ENCODE data around the gene CHRM3.
A peak's percentile ranks its signal among the peaks of the same experiment; 100 is the strongest.
"Not testable (repeated sequence)": the region's sequence is repeated elsewhere in the genome, so short reads cannot be mapped to it uniquely, and the experiment has no call there.

Gene CHRM3

DNA sequence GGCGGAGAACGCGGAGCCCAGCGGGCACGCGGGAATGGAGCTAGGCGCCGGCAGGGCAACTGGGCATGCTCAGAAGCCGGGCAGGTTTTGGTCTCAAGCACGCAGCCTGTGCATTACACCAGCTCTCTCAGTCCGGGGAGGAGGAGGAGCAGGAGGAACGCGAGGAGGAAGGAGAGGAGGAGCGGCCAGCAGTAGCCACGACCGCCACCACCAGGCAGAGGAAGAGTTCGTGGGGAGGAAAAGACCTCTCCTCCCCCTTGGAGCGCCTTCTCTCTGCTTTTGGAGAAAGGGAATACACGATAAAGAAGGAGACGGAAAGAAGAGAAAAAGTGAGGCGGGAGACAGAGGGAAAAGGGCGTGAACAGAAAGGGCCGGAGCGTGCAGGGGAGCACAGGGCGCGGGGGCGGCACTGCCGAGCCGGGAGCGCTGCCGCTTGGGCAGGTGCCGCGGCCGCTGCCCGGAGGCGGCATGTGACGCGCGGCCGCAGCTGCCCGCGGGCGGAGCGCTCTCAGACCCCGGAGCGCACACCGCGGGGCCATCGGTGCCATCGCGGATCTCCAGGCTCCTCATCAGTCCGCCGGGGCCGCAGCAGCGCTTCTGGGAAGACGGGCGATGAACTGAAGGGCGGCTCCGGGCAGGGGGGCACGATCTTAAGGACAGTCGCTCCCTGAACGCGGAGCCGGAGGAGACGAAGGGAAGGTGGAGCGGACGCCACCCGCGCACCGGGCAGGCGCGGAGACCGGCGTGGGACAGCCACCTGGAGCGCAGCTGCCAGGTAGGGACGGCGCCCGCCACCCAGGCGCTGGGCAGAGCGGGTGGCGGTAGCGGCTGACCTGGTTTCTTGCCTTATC lies at the start of gene CHRM3:
Gene CHRM3, plus strand, starts transcription at position 116 of the 851 bp plus-strand sequence. CDS start 520,884 bp downstream, outside the sequence.
- peak; percentile 2 for DNase-seq

DNA sequence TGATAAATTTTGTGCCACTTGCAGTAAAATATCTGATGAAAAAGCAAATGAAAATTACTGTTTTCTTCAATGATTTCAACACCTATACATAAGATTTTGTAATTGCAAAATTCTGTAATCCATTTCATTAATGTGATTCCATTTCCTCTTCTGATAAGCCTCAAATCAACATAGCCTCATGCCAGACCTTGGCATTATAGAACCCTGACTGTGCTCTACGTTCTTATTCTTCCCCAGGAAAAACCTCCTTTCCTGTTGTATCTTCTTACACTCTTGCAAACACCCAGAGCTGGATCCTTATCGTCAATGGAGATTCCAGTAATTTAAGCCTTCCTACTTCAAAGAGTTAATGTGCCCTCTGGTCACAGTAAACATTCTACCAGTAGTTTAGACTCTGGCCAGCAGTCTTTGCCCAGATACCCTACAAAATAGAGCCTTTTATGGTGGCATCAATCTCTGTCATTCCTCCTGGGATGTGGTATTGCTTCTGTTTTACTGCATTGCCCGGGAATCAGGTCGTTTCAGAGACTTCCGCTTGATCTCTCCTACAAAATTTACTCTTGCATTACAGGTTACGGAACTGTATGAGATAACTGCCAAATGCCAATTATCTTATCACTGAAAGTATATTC lies 48.5 kb upstream of the CHRM3 start:
- no peak for DNase-seq

DNA sequence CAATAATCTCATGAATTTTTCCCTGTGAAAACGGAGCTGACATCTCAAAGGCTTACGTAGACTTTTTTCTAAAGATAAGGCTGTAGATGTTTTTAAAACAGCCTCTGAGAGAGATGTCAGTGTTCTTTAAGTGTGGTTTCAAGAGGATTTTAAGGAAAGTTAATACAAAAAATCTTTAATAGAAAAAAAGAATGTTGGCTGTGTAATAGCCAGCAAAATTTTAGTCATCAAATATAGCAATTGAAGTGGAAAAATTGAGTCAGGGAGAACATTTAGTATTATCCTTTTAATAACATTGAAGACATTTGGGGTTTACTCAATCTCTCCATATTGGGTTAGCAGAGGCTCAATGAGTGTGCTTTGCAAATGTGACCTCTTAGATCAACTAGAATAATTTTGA lies 38.6 kb upstream of the CHRM3 start:
- DNase-seq, result no peak

DNA sequence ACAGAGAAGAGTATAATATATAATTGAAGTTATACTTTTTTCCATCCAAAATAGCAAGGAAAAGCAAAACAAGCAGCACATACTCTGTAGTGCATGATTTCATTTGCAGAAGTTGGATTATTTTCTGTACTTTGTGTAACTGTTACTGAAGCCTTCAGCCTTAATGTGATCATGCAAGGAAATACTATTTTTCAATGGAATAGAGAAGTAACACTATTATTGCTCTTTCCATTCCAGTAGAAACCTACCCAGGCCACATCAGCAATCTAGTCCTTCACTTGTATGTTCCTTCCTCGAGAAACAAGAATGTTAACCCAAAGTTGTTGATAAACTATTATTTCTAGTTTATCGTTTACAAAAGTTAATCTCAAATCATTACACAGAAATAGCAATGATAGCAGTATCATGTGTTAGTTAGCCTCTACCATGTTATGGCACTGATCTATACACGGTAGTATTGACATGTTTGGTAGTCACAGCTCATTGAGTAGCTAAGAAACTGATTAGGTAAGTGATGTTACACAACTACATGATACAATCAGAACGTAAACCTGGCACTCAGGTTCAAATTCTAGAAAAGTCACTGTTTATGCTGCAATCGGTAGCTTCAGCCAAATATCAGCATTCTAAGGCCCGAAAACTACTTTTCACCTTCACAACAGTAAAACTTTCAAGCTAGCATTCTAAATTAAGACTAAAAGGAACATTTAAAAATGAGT lies 37.6 kb upstream of the CHRM3 start:
- DNase-seq, result no peak

DNA sequence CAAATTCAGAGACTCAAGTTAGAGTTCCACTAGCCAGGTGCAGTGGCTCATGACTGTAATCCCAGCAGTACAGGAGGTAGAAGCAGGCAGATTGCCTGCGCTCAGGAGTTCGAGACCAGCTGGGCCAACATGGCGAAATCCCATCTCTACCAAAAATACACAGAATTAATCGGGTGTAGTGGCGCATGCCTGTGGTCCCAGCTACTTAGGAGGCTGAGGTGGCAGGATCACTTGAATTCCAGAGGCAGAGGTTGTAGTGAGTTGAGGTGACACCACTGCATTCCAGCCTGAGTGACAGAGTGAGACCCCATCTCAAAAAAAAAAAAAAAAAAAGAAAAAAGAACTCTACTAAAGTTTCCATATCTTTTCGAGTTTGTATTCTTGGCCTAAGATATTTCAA lies 36.7 kb upstream of the CHRM3 start:
- no peak for DNase-seq

DNA sequence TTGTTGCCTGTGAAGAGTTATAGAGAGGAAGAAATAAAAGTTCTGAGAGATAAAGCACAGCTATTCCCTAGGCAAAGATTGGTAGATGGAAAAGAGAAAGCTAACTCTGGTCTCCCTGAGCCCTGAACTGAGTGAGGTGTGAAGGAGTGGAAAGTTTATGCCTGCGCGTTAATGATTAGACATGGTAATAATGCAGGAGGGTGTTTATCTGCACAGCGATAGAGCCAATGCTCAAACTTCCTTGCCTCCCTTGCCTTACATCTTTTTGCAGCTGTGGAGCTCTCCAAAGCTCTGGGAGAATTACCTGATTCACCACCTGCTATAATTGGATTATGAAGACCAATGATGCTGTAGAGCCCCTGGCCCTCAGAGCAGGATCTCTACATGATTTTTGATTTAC lies 32.8 kb upstream of the CHRM3 start:
- no peak for DNase-seq

DNA sequence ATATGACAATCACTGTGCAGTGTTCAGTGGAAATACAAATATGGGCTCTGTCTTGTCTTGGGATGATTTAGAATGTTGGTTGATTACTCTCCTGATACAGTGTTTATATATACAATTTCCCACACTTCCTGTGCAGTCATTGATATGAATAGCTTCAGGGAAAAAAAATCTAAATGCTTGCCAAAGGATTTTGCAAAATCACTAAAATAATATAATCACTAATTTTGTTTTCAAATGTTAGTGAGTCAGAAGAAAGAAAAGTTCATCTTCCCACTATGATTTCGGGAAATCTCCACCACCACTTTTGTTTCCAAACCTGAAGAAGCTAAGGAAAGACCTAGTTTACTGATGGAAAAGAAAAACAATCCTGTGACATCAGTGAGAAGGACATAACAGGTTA lies 32.1 kb upstream of the CHRM3 start:
- no peak for DNase-seq

DNA sequence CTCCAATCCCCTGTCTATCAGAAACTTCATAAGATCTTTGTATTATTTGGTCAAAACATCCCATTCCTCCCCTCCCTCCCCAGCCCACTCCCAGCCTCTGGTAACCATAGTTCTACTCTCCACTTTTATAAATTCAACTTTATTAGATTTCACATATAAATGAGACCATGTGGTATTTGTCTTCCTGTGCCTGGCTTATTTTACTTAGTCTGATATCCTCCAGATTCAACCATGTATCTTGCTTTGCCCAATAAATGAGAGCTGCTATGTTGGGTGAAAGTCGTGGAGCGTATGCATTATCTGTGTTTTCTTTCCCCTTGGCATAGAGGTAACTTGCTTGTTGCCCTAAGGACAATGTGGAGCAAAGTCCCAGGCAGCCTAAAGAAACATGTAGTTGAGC lies 28.5 kb upstream of the CHRM3 start:
- no peak for DNase-seq

DNA sequence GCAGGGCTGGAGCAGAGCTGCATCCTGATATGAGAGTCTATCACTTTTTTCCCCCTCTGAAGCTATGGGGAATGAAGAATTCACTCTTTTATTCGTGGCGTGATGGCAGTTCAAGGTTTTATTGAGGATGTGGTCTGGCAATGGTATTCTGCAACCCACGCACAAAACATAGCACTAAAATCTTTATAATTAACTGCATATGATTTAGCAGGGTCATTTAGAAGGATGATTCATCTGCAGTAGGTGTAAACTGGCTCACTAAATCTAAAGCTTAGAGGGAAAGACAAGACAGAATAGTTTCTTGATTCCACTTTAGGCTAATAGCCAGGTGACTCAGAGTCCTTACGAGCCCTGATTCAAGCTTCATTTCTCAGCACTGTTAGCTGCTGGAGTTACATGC lies 25.0 kb upstream of the CHRM3 start:
- no peak for DNase-seq

DNA sequence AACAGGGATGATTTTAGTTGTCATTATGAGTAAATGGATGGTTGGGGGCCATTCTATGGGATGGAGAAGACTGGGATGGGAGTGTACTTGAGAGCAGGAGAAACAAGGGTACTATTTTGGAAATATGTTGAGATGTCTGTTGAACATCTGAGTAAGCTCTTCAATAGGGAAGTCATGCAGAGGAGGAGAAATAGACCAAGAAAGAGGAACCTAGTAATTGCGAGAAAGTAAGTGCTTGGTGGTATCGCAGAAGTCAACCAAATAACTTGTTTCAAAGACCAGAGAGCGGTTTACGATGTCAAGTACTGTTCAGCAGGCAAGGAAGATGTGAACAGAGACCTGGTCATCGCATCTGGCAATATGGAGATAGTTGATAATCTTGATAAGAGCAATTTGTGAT lies 22.4 kb upstream of the CHRM3 start:
- DNase-seq, result no peak

DNA sequence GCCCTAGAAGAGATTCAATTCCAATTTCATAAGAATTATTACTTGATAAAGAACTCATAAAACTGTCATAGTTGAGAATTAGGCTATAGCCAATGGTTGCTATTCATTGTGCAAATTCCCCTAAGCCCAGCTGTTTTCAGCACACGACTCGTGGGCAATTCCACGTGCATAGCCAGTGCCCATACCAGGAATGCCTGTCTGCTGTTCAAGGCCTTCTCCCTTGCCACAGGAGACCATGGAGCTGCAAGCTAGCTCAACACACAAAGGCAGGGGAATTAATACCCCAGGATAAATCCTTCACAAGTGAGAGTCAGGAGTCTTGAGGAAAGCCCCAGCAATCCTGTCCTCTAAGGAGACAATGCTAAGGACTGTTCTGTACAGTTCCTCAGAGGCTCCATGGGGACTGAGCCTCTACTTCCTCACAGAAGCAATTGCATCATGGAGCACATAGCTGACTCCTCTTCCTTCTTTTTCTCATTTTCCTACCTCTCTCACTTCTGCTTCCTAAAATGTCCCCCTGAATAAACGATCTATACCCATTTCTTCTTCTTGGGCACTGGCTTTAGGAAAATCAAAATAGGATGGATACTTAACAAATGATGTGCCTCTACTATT lies 19.1 kb upstream of the CHRM3 start:
- no peak for DNase-seq

DNA sequence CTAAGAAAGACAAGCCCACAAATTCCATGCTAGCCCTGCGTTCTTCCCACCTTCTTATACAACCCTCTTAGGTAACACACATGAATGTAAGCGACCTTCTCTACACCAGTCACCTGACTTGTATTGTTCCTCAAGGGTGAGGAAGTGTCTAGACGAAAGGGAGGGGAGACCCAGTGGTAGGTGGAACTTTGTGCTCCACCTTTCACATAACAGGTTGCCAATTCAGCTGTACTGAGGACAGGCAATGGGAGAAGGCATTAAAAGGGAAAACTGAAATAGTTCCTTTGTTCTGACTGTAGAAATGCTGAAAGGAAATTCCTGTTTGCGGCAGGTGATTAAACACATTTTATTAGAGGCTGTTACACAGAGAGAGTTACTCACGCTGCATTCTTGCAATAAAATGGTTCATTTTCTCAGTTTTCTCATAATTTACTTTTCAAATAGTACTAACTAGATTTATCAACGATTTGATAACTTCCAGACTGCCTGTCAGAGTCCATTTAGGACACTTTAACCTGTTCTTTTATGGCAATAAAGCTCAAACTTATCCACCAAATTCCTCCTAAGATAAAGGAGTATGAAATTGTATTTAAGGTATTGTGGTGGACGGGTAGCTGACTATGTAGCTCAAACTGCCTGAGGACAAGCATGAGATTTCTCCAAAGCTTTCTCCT lies 17.8 kb upstream of the CHRM3 start:
- DNase-seq, result no peak

DNA sequence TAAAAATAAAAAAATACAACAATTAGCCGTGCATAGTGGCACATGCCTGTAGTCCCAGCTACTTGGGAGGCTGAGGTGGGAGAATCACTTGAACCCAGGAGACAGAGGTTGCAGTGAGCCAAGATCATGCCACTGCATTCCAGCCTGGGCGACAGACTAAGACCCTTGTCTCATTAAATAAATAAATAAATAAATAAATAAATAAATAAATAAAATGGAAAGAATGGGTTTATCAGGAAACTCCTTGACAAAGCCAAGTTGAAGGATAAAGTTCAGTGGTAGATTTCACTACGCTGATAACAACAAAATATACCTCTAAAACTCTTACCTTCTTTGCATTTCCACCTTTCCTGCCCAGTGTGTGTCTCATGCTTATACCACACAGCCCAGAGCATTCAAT lies 15.5 kb upstream of the CHRM3 start:
- not testable (repeated sequence) for DNase-seq

DNA sequence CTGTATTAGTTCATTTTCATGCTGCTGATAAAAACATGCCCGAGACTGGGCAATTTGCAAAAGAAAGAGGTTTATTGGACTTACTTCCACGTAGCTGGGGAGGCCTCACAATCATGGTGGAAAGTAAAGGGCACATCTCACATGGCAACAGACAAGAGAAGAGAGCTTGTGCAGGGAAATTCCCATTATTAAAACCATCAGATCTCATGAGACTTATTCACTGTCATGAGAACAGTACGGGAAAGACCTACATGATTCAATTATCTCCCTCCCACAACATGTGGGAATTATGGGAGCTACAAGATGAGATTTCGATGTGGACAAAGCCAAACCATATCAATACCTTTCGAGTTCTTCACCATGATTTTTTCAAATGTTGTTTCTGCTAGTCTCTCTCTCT lies 3.7 kb upstream of the CHRM3 start:
- DNase-seq, result no peak

DNA sequence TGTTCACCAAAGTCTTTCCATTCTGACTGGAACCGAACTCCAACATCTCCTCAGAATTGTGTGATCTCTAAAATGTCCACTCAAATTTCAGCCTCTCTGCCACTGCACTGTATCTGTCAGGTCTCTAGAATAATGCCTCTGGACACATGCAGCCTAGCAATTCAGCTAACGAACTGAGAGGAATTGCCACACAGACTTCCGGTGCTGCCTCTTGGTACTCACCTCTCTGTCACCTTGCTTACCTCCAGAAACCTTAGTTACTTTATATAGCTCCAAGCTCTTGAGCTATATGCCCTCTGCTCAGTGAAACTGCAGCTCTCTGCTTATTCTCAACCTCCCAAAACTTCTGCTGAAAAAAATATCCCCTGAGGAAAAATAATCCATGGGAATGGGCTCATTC lies 2.7 kb upstream of the CHRM3 start:
- DNase-seq, result no peak

DNA sequence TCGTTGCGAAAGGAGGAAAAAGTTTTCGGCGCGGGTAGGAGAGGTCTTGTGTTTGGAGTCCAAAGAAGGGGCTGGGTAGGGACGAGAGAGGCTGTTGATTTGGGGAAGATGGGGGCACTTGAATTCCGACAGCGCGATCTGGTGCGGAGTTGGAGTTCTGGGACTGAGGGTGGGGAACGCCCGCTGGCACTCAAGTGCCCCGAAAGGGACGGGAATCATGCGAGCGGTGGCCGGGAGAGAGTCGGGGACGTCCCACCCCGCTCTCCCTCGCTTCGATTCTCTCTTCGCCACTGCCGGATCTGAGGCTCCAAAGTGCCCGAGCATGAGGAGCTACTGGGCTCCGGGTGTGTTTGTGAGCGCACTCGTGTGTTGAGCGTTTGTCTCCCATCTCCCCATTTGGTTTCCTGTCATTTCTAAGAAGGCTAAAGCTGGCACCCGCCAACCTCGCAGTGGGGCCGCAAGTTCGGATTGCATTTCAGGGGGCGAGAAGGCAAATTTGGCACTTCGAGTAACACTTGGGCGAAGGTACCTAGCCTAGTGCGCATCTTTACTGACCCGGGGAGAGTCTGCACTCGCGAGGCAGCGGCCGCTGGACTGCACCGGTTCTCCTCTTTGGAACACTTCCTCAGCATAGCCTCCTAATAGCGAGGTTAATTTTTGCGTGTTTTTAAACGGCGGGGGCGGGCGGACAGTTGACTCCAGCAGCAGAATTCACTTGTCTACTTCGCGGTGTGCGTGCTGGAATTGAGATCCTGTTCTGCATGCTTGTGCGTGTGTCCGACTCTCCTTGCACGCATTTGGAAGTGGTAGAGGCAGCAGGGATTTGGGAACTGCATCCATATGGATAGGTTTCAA lies 1.2 kb downstream of the CHRM3 start:
- no peak for DNase-seq

DNA sequence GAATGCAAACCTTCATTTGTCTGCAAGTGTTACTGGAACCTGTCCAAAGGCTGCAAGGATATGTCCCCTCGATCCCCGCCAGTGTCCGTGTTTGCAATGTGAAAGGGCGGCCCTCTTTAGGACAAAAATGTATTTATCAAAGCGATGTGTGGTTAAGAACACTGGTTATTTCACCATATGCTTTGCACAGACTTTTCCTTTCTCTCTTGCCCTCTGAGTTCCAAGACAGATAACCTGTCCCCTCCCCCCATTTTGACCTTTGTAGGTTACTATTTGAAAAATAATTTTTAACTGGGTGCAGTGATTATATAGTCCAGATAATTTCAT lies 1.8 kb downstream of the CHRM3 start:
- DNase-seq, result no peak

DNA sequence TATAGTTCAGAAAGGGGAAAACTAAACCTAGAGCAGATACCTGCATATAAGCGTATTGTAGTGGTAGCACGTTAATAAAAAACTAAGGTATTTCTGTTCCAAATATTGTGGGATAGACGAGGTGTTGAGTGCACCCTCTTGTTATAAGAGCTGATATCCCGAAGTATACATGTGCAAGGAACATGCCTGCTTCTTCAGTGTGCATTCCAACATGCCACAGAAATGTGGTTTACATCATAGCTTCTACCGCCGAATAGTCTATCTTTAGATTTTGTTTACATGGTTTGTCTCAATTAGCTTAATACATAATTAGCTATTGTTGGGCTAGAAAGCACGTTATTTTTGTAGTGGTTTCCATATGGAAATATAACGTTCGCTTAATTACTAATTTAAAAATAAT lies 2.2 kb downstream of the CHRM3 start:
- no peak for DNase-seq

DNA sequence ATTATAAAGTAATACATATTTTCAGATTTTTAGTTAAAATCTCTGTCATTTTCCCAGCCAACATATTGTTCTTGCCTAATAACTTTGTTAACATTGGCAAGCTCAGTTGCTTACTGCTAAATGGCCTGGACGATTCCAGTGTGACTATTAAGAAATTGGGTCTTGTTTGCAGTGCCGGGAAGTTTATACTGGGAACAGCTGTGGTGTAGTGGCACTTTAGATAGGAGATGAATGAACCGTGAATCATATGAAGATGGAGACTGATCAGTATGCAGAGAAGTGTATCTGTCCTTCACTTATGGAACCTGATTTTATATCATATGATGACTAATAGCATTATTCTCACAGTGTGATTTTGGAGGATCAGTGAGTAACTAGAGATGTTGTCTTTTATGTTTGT lies 3.3 kb downstream of the CHRM3 start:
- DNase-seq, result no peak

DNA sequence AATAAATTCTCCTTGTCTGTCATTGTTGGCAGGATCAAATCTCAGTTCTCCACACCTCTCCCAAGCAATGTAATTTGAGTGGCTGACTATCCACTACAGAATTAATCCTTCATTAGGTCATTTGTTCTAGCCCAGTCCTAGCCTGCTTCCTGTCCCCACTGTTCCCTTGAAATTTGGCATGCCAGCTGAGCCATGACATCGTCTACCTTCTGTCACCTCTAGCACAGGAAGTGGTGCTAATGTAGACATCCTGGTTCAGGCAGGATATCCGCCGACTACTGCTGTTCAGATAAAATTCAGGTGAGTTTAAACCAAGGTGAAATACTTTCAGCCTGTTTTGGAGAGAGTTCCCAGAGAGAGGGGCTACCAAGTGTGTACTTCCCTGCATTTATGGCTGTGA lies 5.9 kb downstream of the CHRM3 start:
- no peak for DNase-seq

DNA sequence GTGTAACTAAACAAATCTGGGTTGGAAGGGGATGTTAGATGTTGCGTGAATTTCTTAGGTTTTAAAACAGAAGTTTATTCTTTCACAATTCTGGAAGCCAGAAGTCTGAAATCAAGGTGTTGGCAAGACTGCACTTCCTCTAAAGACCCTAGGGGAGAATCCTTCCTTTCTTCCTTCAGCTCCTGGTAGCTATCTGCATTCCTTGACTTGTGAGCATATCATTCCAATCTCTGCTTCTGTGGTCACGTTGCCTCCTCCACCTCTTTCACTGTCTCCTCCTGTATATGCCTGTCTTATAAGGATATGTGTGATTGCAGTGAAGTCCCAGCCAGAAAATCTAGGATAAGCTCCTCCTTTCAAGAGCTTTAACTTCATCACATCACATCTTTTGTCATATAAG lies 7.7 kb downstream of the CHRM3 start:
- DNase-seq, result no peak

DNA sequence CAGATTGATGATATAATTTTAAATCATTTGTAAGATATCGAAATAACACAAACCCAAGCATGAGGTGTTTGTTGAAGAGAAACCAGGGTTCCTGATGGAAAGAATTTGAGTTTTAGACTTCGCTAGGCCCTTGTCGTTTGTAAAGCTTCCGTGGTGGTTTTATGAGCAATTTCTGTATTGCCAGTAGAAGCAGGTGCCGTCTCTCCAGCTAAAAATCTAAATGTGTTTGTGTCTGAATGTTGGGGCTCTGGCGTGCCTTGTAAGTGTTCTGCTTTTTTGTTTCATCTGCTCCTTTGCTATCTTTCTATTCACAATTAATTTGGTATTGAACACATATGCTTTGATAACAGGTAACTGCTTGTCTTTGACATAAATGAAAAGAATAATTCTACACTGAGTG lies 27.5 kb downstream of the CHRM3 start:
- DNase-seq, result no peak
